Kidney capillary endothelial cell (primary cell): ENCODE results near the gene TMPRSS9.
"Not testable (repeated sequence)": the region's sequence is repeated elsewhere in the genome, so short reads cannot be mapped to it uniquely, and the experiment has no call there.

Source experiments
- DNase-seq: peaks from one replicate; pipeline ENCODE4 v3.0.0-alpha.2; 2018; ENCODE audit warnings: low spot score

The TMPRSS9 gene

GRCh38 chr19:2342656-2343288 lies 17.3 kb upstream of the TMPRSS9 start:
- DNase-seq: no peak

- no peak for DNase-seq
Observed at GRCh38 chr19:2343289-2343982, 16.6 kb upstream of the TMPRSS9 start.

- no peak for DNase-seq
Observed at GRCh38 chr19:2344381-2344870, 15.6 kb upstream of the TMPRSS9 start.

GRCh38 chr19:2345076-2345475 lies 15.0 kb upstream of the TMPRSS9 start:
- DNase-seq: no peak

GRCh38 chr19:2345794-2346663 lies 14.0 kb upstream of the TMPRSS9 start:
- DNase-seq: no peak

GRCh38 chr19:2349818-2350217 lies 10.2 kb upstream of the TMPRSS9 start:
- not testable (repeated sequence) for DNase-seq

GRCh38 chr19:2350656-2351055 lies 9.4 kb upstream of the TMPRSS9 start:
- no peak for DNase-seq

- no peak for DNase-seq
Observed at GRCh38 chr19:2351591-2351990, 8.5 kb upstream of the TMPRSS9 start.

GRCh38 chr19:2352121-2352520 lies 7.9 kb upstream of the TMPRSS9 start:
- no peak for DNase-seq

GRCh38 chr19:2353159-2353886 lies 6.7 kb upstream of the TMPRSS9 start:
- no peak for DNase-seq

GRCh38 chr19:2353887-2354592 lies 6.0 kb upstream of the TMPRSS9 start:
- no peak for DNase-seq

- DNase-seq: no peak
Observed at GRCh38 chr19:2354670-2355069, 5.4 kb upstream of the TMPRSS9 start.

GRCh38 chr19:2355168-2356035 lies 4.7 kb upstream of the TMPRSS9 start:
- DNase-seq: no peak

- no peak for DNase-seq
Observed at GRCh38 chr19:2356036-2356646, 3.9 kb upstream of the TMPRSS9 start.

GRCh38 chr19:2357279-2358206 lies 2.5 kb upstream of the TMPRSS9 start:
- DNase-seq: no peak

GRCh38 chr19:2358548-2359173 lies 1.4 kb upstream of the TMPRSS9 start:
- no peak for DNase-seq

GRCh38 chr19:2360833-2361232 lies 768 bp downstream of the TMPRSS9 start:
- DNase-seq: no peak
